GM13977 (cell line): ENCODE measurements around the gene YIPF2.
"Not testable (repeated sequence)": the region's sequence is repeated elsewhere in the genome, so short reads cannot be mapped to it uniquely, and the experiment has no call there.

Experiments
- DNase-seq: peaks from one replicate; pipeline ENCODE4 v3.0.0; 2012; ENCODE audit warnings: low spot score
- CTCF ChIP-seq: IDR thresholded peaks from 2 replicates; pipeline ENCODE4 v1.5.1; 2012; ENCODE audit warnings: mild to moderate bottlenecking, control low read depth; ENCODE audit not compliant: insufficient read depth; ENCODE audit errors: extremely low read depth, missing control alignments
- in situ Hi-C: fragments of 300-500 bp; cut with MboI; formaldehyde crosslinking; loops from one replicate; pipeline ENCODE4 v1.12.0; 2022; ENCODE audit warnings: low sequenced_read_pairs, low pct_unique_long_range_greater_than_20kb, mixed read lengths, inconsistent platforms; ENCODE audit not compliant: unreplicated experiment

YIPF2 gene

GRCh38 chr19:10885201-10886169 lies 43.0 kb downstream of the YIPF2 start:
- no peak for DNase-seq
- TF ChIP-seq CTCF, result no peak
- in situ Hi-C loops, result no loop called here

- DNase-seq, result no peak
- in situ Hi-C loops, result no loop called here
- no peak for TF ChIP-seq CTCF
Measured at GRCh38 chr19:10884274-10884673, 44.2 kb downstream of the YIPF2 start.

GRCh38 chr19:10882108-10882457 lies 46.4 kb downstream of the YIPF2 start:
- in situ Hi-C loops, result no loop called here
- DNase-seq, result no peak
- no peak for TF ChIP-seq CTCF

- in situ Hi-C loops, result no loop called here
Measured at GRCh38 chr19:10881403-10882107, 46.9 kb downstream of the YIPF2 start.

GRCh38 chr19:10878253-10878652 lies 50.2 kb downstream of the YIPF2 start:
- no peak for TF ChIP-seq CTCF
- DNase-seq, result peak; percentile 18
- in situ Hi-C loops, result no loop called here

More at GRCh38 chr19:10881403-10882107, 46.9 kb downstream of the YIPF2 start:
- TF ChIP-seq CTCF, result no peak
- no peak for DNase-seq

GRCh38 chr19:10877608-10878007 lies 50.8 kb downstream of the YIPF2 start:
- in situ Hi-C loops, result not testable (repeated sequence)

More at GRCh38 chr19:10877608-10878007, 50.8 kb downstream of the YIPF2 start:
- DNase-seq, result not testable (repeated sequence)
